G401 (cell line): ENCODE results near the gene ARHGAP18. TPM values are rescaled to one million over a fixed set of nuclear protein-coding genes. Genes with fewer than 3 reads are reported as not detected.

Experiments used
- DNase-seq: peaks from one replicate; pipeline ENCODE4 v3.0.0-alpha.2; 2015; ENCODE audit warnings: low spot score
- in situ Hi-C: cut with HindIII; loops from 2 replicates; pipeline ENCODE4 v1.10.0; 2016; ENCODE audit warnings: low sequenced_read_pairs, mixed read lengths
- total RNA-seq: library from RNA; depleted of rRNA; stranded (reverse); fragments of >200 nt; shearing (Covaris generic); gene quantifications from 2 replicates; pipeline ENCODE4 v1.2.3, GENCODE V29; 2014

Gene ARHGAP18
- total RNA-seq, 1 experiment from 2014 or later = 20.7 TPM

DNA sequence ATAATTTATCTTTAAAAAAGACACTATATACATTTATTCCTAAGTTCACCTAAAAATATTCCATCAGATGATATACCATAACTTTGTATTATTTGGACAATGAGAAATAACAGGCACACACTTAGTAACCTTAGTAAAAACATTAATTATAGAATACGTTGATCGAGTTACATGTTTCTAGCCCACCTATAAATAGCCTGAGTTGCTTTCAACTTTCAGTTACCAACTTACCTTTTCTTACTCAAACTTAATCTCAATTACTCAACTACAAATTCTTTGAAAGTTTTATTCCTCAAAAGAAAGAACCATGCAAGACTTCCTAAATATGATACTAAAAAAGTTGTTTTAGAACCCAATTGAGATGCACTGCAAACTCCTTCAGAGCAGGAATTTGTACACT lies 12.2 kb downstream of the ARHGAP18 start:
- no peak for DNase-seq
- in situ Hi-C loops = no loop called here

DNA sequence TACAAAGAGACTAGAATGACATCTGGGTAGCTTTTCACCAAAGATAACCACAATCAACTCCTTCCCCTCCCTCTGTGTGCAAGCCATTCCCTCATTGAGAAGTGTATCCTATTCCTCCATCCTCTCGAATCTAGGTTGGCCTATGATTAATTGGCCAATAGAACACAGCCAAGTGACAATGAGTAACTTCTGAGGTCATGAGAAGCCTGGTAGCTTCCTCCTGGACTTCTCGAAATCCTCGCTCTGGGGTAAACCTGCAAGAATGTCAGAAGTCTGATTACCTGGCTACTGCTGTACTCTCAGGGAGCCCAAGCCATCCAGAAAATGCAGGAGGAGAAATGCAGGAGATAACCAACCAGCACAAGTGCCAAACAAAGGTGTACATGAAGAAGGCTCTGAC lies 13.1 kb downstream of the ARHGAP18 start:
- in situ Hi-C loops = no loop called here
- no peak for DNase-seq

DNA sequence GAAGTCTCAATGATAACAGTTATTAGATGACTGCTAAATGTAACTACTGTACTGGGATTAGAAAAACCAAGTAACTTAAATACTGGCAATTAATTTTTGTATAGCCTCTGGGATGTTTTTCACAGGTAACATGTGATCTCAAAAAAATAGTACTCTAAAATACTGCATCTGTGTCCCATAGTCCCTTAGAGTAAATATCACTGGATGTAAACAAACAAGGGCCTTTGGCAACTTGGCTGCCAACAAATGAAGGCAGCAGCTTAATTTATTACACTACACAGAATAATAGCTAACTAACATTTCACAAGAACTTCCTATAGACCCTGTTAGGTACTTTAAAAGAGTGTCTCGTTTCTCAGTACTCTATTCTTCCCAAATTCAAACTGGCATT lies 14.0 kb downstream of the ARHGAP18 start:
- in situ Hi-C loops = no loop called here
- no peak for DNase-seq

DNA sequence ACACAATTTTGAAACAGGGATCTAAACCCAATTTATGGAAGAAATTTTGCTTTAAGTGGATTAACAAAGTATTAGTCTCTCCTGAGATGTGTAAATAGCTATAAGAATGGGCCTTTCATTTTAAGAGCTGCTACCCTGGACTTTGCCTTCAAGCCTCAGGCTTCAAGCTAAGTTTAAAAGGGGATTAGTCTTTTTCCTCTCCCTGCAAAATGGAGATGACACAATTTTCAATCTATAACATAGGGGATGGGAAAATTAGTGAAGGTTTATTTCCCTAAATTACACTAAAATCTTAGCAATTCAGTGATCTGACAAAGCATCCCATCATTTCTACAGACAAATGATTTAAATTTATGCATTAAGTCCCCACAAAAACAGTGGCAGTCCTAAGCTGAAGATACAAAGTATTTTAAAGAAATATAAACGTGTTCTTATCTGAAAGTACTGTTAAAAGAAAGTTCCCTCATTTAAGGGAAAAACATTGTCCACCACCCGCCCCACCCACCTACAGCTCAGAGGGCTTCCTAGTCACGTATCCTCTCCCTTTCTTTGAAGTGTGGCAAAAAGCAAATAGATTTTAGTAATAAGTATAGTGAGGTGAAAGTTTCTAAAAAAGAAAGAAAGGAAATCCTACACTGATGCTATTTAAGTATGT lies 14.5 kb downstream of the ARHGAP18 start:
- in situ Hi-C loops = no loop called here
- DNase-seq = no peak

DNA sequence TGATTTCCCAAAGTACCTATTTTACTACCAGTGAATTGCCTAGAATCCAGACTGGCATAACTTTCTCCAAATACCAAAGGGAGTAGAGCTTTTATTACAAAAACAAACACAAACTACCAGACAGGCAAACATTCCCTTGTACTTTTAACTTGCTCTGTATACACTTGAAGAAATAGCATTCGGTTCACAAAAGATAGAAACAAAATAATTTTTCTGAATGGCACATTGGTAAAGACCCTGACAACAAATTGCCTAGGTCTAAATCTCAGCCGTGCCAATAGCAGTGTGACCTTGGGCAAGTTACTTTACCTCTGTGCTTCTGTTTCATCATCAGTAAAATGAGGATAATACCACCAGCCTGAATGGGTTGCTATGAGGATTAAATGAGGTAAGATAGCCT lies 15.9 kb downstream of the ARHGAP18 start:
- in situ Hi-C loops = no loop called here
- no peak for DNase-seq

DNA sequence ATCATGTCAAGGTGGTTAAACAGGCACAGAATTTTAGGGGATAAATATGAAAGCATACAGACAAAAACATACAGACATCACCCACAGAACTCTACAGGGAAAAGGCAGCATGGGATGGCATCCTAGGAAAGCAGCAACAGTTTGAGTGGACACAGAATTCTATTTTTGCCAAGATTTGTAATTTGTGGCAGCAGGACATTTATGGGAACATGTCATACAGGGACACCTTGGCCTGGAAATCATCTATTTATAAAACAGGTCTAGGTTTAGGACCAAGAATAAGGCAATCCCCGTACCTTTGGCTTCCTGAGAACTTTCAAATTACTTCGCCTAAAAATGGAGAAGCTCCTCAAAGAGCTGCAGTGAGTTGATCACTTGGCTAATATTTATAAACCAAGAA lies 17.5 kb downstream of the ARHGAP18 start:
- in situ Hi-C loops = no loop called here

DNA sequence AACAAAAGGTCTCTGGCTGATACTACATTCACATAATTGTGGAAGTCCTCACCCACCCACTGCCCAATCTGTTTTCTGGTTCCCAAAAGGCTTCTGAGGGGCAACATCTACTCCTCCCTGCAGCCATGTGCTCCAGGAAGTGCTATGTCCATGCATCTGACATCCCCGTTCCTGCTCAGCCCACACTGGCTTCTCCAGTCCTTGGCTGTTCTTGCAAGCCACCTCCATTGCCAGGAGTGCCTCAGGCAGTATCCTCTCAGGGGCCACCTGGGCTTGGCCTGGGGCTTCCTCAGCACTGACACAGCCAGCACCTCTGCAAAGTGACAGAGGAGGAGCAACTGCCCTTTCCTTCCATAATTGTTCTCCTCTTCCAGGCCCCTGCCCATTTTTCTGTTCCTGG lies 18.3 kb downstream of the ARHGAP18 start:
- no peak for DNase-seq

More for the DNA sequence above, 17.5 kb downstream of the ARHGAP18 start:
- DNase-seq = no peak

DNA sequence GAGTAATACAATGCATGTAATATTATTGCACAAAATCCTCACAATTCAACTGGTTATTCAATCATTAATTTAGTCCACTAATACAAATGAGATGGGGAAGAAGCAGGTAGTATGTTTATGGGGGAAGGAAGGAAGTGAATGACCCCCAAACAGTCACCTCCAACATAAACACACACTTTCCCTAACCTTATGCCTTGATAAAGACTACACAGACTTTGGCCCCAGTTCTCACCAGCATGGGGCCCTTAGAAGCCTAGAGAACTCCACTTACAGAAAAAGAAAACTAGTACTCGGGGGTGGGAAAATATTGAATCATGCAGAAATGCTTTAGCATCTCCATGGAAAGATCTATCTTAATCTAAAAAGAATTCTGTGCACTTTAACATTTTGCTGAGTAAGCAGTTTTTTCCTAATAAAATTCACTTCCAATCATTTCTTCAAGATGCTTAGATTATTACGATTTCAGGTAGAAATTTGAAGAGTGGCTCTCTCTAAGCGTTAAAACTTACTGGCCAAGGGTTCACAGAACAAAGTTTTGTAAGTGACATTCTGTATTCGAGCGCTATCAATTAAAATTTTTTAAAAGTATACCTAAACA lies 18.8 kb downstream of the ARHGAP18 start:
- DNase-seq = no peak
- in situ Hi-C loops = no loop called here

More for the DNA sequence above, 18.3 kb downstream of the ARHGAP18 start:
- in situ Hi-C loops = no loop called here

DNA sequence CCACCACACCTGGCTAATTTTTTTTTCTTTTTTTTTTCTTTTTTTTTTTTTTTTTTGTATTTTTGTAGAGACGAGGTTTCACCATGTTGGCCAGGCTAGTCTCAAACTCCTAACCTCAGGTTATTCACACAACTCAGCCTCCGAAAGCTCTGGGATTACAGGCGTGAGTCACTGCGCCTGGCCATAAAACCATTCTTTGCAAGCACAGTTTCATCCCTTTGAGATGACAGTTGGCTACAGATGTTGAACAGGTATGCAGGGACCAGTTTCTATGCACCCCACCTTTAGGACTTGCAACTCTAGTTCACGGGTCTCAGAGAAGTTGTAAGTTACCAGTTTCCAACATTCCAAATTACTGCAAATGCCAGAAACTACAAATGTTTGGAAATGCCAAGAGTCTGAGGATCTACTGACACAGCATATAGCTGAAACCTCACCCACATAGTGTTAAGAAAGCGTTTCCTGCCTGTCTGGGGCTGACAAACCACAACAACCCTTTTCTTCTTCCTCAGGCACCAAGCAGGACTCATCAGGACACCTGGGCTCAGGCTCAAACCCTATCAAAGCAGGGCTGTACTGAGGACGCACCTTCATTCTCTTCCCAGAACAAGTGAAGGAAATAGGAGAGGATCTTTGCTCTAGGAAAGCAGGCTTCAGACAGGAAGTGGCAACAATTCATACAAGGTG lies 22.9 kb downstream of the ARHGAP18 start:
- no peak for DNase-seq

DNA sequence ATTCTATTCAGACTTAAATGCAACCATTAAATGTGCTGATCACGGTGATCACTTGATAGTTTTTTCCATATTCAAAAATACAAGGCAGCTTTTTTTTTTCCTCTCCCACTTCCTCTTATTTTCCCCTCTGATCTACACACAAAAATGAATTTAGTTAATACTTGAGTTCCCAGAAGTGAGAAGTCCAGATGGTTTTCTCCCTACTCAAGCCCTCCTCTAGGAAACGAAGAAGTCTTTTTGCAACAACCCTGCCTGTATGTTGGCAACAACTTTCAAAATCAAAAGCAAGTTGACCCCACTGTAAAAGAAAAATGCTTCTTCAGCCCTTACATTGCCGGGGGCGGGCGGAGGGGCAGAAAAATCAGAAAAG lies 24.3 kb downstream of the ARHGAP18 start:
- in situ Hi-C loops = no loop called here

More for the DNA sequence above, 22.9 kb downstream of the ARHGAP18 start:
- in situ Hi-C loops = no loop called here

DNA sequence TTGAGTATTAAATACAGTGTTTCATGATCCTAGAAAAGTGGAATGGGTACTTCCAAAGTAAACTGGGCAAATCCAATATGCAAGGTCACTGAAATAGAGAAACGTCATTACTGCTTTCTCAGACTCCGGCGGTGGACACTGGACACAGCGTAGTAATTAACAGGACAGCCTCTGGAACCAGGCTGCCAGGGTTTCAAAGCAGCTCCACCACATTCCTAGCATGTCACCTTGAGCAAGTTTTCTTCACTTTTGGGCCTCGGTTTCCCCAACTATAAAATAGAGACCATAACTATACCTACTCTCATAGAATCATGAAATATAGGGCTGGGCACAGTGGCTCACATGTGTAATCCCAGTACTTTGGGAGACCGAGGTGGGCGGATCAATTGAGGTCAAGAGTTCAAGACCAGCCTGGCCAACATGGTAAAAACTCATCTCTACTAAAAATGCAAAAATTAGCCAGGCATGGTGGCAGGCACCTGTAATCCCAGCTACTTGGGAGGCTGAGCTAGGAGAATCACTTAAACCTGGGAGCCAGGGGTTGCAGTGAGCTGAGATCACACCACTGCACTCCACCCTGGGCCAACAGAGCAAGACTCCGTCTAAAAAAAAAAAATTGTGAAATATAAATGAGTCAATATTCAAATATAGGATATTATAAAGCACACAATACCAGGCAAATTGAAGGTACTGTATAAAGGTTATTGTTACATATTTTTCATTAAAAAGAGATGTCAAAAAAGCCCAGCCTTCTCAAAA lies 24.9 kb downstream of the ARHGAP18 start:
- no peak for DNase-seq
- in situ Hi-C loops = no loop called here

More for the DNA sequence above, 24.3 kb downstream of the ARHGAP18 start:
- no peak for DNase-seq

DNA sequence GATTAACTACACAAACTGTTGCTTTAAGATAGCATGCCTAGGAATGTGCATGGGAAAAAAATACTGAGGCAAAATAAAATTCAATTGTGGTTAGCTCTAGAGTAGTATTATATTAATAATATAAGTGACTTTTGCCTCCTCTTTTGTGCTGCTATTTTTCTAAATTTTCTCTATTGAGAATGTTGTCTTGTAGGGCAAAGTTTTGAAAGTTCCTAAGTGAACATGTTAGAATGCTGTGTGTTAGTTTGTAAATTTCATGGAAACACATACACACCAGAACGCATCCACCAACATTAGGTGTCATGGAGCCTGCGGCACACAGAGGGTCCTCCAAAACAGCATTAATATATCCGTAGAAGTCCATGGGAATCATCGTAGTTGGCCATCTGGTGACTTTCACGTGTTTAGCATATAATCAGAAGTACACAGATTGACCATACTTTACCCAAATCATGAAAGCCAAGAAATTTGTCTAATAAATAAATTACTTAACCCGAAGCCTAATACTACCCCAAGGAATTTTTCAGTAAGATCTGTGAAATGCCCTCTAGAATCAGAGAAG lies 25.6 kb downstream of the ARHGAP18 start:
- no peak for DNase-seq
- in situ Hi-C loops = no loop called here

DNA sequence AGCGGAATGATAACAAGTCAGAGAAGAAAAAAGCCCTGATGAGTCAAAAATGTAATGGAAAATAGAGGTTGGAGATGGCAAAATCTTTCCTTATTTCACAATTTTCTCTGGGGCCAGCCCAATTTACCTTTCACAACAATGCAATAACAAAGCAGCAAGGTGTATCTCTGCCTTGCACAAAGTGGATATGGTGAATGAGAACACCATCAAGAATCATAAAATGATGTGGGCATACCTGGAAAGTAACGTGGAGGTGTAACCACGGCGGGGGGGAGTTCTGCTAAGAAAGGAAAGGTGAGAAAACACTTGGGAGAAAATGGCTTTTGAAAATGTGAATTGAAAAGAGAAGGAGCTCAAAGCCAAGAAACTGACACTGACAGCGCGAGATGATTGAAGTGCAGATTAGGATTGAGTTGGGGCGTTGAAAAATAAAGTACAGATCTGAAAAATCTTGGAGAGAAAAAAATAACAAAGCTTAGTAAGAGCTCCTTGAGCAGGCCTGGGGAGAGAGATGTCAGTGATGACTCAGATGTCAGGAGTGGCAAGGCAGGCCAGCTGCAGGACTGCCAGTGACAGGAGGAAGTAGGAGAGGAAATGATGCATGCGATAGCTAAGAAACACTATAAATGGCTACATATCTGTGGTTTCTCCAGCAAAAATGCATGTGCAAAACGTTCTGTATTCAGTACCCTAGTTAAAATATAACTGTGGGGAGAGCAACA lies 26.2 kb downstream of the ARHGAP18 start:
- in situ Hi-C loops = no loop called here
- peak; percentile 11 for DNase-seq

DNA sequence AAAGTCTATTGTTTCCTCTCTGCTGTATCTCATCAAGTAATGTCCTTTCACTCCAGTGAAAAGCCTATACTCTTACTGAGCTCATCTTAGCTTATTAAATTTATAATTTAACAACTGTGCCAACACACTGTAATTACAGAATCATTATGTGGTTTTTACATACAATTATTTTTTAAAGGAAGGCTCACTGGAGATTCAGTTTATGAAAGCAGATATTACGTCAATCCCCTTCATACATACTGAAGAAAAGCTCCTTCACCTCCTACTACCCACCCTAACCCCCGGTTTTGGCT lies 28.1 kb downstream of the ARHGAP18 start:
- in situ Hi-C loops = no loop called here
- DNase-seq = no peak

DNA sequence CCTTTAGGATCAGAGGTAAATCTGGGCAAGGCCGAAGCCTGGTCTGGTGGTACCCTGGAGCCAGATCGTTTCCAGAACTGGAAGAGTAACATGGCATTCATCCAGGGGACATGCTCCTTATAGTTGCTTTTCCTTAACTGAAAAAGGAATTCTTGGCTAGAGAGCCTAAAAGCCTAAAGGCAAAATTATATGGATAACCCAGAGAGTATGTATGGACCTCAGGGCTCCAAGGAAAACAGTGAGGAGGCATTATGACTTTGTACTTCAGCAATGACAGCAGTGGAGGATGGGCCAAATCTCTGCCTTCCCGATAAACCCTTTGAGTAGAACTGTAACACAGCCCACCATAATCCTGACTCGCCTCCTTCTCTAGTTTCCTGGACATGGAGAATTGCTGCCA lies 29.3 kb downstream of the ARHGAP18 start:
- DNase-seq = no peak
- in situ Hi-C loops = no loop called here

DNA sequence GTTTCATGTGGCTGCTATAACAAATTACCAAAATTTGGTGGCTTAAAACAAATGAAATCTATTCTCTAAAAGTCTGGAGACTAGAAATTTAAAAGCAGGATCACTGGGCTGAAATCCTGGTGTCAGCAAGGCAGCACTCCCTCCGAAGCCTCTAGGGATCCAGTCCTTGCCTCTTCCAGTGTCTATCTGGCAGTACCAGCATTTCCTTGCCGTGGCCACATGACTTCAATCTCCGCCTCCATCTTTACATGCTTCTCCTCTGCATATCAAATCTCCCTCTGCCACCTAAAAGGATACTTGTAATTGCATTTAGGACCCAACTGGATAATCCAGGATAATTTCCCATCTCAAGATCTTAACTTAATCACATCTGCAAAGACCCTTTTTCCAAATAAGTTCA lies 30.2 kb downstream of the ARHGAP18 start:
- in situ Hi-C loops = no loop called here
- no peak for DNase-seq

DNA sequence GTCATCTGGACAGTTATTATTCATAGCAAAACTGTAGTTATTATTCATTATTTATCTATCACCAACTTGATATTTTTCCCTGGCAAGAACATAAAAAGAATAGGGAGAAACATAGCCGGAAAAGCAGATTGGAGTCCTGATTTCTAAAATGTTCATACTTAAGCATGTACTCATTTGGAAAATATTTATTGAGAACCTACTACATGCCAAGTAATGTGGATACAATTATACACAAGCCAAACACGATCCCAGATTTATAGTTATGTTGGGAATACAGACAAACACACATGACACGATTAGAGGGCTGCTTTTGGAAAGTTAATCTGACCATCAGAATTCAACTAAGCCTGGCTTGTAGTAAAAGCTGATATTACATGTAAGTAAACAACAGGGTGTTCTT lies 30.7 kb downstream of the ARHGAP18 start:
- in situ Hi-C loops = no loop called here

DNA sequence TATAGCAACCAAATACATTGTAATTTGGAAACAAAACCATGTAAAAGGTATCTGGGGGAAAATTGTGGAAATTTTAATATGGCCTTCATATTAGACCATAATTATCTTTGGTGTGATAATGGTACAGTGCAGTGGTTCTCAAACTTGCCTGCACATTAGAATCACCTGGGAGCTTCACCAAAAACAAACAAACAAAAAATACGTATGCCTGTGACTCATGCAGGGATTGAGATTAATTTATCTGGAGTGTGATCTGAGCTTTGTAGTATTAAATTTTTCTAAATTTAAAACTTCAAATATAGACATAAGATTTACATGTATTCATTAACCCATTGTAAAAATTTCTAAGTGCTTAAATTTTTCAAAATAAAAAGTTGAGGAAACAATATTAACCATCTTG lies 31.5 kb downstream of the ARHGAP18 start:
- no peak for DNase-seq

More for the DNA sequence above, 30.7 kb downstream of the ARHGAP18 start:
- DNase-seq = no peak

DNA sequence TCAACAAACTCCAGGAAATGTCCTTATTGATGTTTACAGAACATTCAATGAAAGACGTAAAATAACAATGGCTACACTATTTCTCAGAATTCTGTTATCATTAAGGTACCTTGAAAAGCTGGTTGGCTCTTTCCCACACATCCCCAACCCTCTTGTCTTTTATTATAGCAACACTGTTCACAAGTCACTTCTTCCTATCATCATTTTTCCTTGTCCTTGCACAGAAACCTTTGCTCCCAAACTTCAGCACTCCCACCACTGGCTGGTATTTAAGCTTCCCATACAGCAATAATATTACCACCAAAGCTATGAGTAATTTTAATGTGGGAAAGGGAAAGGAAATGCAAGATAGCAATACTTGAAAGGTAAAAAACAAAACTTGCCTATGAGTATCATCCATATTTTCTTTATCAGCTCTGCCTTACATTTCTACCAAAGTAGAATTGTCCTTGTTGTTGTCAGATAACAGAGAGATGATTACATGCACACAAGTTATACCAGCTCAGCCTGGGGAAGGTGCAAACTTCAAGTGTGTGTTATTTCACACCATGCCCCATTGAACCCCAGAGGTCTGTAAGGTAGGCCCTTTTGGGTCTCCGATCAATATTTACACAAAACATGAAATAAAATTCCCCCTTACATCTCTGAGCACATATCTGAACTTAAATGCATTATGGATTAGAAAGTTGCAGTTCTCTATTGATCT lies 32.2 kb downstream of the ARHGAP18 start:
- DNase-seq = no peak
- in situ Hi-C loops = no loop called here

More for the DNA sequence above, 31.5 kb downstream of the ARHGAP18 start:
- in situ Hi-C loops = no loop called here
